Progenitor cell of endocrine pancreas (in vitro differentiated cells): Measurements from ENCODE around the gene STIM2. TPM values are rescaled to one million over a fixed set of nuclear protein-coding genes. Genes with fewer than 3 reads are reported as not detected.
"Not testable (repeated sequence)": the region's sequence is repeated elsewhere in the genome, so short reads cannot be mapped to it uniquely, and the experiment has no call there.

ENCODE experiments used
- DNase-seq: peaks from one replicate; pipeline ENCODE4 v3.0.0; 2021; ENCODE audit warnings: low spot score; ENCODE audit not compliant: unreplicated experiment
- H3K27ac Mint-ChIP-seq: 2 replicates; pipeline ENCODE4 v1.8.0; 2021; ENCODE audit warnings: mild to moderate bottlenecking, moderate library complexity, mixed read lengths
- H3K27me3 Mint-ChIP-seq: 2 replicates; pipeline ENCODE4 v1.8.0; 2021; ENCODE audit warnings: mixed read lengths
- H3K36me3 Mint-ChIP-seq: 2 replicates; pipeline ENCODE4 v1.8.0; 2022; ENCODE audit warnings: mixed read lengths; ENCODE audit not compliant: insufficient read depth
- H3K4me1 Mint-ChIP-seq: 2 replicates; pipeline ENCODE4 v1.8.0; 2021; ENCODE audit warnings: low read depth, mixed read lengths
- H3K4me3 Mint-ChIP-seq: 2 replicates; pipeline ENCODE4 v1.8.0; 2021; ENCODE audit warnings: low read depth, mild to moderate bottlenecking, moderate library complexity, mixed read lengths
- H3K9me3 Mint-ChIP-seq: 2 replicates; pipeline ENCODE4 v1.8.0; 2021; ENCODE audit warnings: low read depth, mixed read lengths
- total RNA-seq: library from RNA; stranded (reverse); gene quantifications from 2 replicates; pipeline ENCODE4 v1.2.1, GENCODE V29; 2021
- TF ChIP-seq, protein P1 (sequence below): fragments of 200-600 bp; sonication (generic); IDR thresholded peaks from one replicate; pipeline ENCODE4 v1.5.0; 2021; ENCODE audit warnings: antibody characterized with exemption, mild to moderate bottlenecking; ENCODE audit not compliant: unreplicated experiment

The STIM2 gene
- total RNA-seq, 1 donor from 2014 or later = 48.7 TPM

DNA sequence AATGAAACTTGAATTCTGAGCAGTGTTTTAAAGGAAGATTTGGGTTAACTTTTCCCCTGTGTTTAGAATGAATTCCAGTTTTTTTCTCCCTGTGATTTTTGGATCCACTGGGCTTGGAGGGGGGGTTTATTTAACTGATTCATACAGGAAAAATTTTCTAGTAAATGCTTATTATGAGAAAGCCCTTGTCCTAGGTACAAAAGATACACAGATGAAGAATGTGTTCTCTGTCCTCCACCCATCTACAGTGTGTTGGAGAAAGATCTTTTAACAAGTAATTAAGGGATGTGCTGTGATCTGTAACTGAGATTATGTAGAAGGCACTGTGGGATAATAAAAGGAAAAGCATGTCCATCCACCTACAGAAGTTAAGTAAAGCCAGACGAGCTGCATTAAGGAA is 103.9 kb downstream of the STIM2 start:
- peaks cover under 1% of the 10 kb centered on the region for H3K36me3 Mint-ChIP-seq
- no peak overlapping the region for H3K27ac Mint-ChIP-seq
- no peaks in the 10 kb centered on the region for H3K27me3 Mint-ChIP-seq
- H3K9me3 Mint-ChIP-seq = no peaks in the 10 kb centered on the region
- no peak overlapping the region for H3K4me3 Mint-ChIP-seq
- H3K4me1 Mint-ChIP-seq = peaks cover 33% of the 10 kb centered on the region
- DNase-seq = no peak
- TF ChIP-seq, protein P1, sequence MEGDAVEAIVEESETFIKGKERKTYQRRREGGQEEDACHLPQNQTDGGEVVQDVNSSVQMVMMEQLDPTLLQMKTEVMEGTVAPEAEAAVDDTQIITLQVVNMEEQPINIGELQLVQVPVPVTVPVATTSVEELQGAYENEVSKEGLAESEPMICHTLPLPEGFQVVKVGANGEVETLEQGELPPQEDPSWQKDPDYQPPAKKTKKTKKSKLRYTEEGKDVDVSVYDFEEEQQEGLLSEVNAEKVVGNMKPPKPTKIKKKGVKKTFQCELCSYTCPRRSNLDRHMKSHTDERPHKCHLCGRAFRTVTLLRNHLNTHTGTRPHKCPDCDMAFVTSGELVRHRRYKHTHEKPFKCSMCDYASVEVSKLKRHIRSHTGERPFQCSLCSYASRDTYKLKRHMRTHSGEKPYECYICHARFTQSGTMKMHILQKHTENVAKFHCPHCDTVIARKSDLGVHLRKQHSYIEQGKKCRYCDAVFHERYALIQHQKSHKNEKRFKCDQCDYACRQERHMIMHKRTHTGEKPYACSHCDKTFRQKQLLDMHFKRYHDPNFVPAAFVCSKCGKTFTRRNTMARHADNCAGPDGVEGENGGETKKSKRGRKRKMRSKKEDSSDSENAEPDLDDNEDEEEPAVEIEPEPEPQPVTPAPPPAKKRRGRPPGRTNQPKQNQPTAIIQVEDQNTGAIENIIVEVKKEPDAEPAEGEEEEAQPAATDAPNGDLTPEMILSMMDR = no peak

DNA sequence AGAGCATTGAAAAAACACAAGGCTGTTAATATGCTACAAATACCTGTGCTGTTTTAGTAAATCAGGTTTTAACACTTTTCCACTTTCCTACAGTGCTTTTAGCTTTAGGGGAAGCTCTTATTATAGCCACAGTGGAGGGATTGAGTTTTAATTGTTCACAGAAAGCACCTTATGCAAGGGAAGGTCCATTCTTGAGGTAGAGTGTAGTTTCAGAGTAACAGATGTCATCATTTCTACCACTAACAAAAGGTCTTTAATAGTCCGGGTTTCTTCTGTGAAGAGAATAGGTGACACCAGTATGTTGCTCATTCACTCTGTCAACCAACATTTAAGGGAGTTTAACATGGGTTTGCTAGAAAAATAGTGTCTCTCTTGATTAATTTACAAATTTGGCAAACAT is 104.4 kb downstream of the STIM2 start:
- TF ChIP-seq, protein P1 = no peak
- Mint-ChIP-seq H3K27me3 (no peaks in the 10 kb centered on the region), H3K36me3 (peaks cover 2% of the 10 kb centered on the region), H3K27ac (no peak overlapping the region), H3K4me3 (no peak overlapping the region), H3K4me1 (peaks cover 28% of the 10 kb centered on the region), H3K9me3 (no peaks in the 10 kb centered on the region)
- no peak for DNase-seq

DNA sequence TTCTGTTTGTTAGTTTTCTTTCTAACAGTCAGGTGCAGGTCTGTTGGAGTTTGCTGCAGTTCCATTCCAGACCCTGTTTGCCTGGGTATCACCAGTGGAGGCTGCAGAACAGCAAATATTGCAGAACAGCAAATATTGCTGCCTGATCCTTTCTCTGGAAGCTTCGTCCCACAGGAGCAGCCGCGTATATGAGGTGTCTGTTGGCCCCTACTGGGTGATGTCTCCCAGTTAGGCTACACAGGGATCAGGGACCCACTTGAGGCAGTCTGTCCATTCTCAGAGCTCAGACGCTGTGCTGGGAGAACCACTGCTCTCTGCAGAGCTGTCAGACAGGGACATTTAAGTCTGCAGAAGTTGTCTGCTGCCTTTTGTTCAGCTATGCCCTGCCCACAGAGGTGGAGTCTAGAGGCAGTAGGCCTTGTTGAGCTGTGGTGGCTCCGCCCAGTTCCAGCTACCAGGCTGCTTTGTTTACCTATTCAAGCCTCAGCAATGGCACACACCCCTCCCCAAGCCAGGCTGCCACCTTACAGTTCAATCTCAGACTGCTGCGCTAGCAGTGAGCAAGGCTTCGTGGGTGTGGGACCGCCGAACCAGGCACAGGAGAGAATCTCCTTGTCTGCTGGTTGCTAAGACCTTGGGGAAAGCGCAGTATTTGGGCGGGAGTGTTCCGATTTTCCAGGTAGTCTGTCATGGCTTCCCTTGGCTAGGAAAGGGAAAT is 115.0 kb downstream of the STIM2 start:
- DNase-seq, H3K27me3 Mint-ChIP-seq, H3K4me1 Mint-ChIP-seq, H3K36me3 Mint-ChIP-seq, H3K4me3 Mint-ChIP-seq, H3K27ac Mint-ChIP-seq: not testable (repeated sequence)
- H3K9me3 Mint-ChIP-seq = peaks cover 16% of the 10 kb centered on the region

DNA sequence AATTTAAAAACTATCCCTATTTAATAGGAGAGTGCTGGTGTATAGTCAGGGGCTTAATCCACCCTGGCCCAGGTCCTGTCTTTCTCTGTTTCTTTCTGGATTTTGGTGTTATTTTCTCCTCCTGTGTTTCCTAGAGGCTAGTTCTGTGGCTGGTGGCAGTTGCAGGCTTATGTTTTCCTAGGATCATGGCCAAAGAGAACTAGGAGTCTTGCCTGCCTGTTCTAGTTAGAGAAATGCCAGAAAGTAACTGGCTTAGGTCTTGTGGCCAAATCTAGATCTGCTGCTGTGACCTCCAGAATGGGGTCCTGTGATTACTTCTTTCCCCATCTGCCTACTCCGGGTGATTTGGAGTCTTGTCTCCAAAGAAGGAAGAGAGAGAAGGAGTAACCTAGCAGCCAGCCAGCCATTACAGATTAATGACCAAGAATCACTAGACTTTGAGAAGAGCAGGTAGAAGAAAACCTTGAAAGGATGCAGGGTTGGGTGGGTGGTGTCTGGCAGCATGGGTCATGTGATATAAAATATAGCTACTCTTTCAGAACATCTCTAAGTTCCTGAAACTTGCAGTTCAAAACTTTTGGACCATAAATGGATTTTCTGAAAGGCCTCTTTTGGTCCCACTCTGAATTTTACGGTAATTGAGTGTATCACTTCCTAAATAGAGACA is 117.9 kb downstream of the STIM2 start:
- H3K27me3 Mint-ChIP-seq = peaks cover 6% of the 10 kb centered on the region
- DNase-seq = no peak
- H3K36me3 Mint-ChIP-seq = peaks cover 4% of the 10 kb centered on the region
- H3K27ac Mint-ChIP-seq = no peak overlapping the region
- H3K4me3 Mint-ChIP-seq = no peak overlapping the region
- TF ChIP-seq, protein P1 = no peak
- no peaks in the 10 kb centered on the region for H3K9me3 Mint-ChIP-seq
- peaks cover 18% of the 10 kb centered on the region for H3K4me1 Mint-ChIP-seq

DNA sequence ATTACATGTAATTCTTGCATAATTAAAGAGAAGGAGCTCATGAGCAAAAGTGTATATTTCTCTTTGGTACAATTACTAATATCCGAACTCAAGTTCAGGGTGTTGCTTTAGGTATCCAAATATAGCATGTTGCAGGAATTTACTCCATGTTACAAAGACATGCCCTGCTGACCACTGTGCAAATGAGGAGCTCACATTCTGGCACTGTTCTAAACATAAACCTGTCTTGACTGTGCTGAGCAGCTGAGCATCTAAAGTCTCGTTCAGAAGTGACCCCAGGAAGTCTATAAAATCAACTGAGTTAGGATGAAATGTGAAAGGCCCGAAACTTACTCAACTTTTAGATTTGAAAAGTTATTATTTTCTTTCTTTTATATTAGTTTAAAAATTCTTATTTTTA is 124.3 kb downstream of the STIM2 start:
- DNase-seq = no peak
- TF ChIP-seq, protein P1 = no peak
- Mint-ChIP-seq H3K9me3 (no peaks in the 10 kb centered on the region), H3K4me1 (peaks cover 27% of the 10 kb centered on the region), H3K36me3 (peaks cover 5% of the 10 kb centered on the region), H3K27me3 (no peaks in the 10 kb centered on the region), H3K4me3 (no peak overlapping the region), H3K27ac (no peak overlapping the region)

DNA sequence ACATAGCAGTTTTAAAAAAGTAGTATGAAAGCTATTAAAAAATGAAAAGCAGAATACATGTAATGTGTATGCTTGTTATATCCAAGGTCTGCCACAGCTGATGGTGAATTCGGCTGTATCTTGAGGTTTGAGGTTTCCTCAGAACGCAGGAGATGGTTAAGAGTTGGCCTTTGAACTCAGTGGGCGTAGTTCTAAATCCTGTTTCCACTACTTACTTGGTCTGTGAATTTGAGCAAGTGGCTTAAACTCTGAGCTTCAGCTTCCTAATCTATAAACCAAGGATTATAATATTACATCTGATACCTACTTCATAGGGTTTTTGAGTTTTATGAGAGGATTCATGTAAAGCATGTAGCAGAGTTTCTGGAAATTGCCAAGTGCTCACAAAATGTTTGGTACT is 125.2 kb downstream of the STIM2 start:
- H3K27me3 Mint-ChIP-seq = no peaks in the 10 kb centered on the region
- TF ChIP-seq, protein P1 = no peak
- H3K36me3 Mint-ChIP-seq = peaks cover 7% of the 10 kb centered on the region
- H3K4me1 Mint-ChIP-seq = peaks cover 23% of the 10 kb centered on the region
- DNase-seq = no peak
- peaks cover 4% of the 10 kb centered on the region for H3K9me3 Mint-ChIP-seq
- H3K4me3 Mint-ChIP-seq = no peak overlapping the region
- H3K27ac Mint-ChIP-seq = no peak overlapping the region
